GM18861 (cell line): Measurements from ENCODE around the gene FAN1.
A peak's percentile ranks its signal among the peaks of the same experiment; 100 is the strongest.

Source experiments
- ATAC-seq: cut with Tn5 transposase; IDR thresholded peaks from one replicate; pipeline ENCODE4 v1.9.1; 2021; ENCODE audit not compliant: unreplicated experiment

The FAN1 gene

GRCh38 chr15:30919877-30920550, 16.3 kb downstream of the FAN1 start:
- peak; percentile 51 for ATAC-seq

- no peak for ATAC-seq
Measured at GRCh38 chr15:30921106-30921505, 17.4 kb downstream of the FAN1 start.

- no peak for ATAC-seq
Measured at GRCh38 chr15:30921781-30922479, 18.2 kb downstream of the FAN1 start.

- no peak for ATAC-seq
Measured at GRCh38 chr15:30922480-30923311, 19.0 kb downstream of the FAN1 start.

GRCh38 chr15:30923429-30923828, 19.7 kb downstream of the FAN1 start:
- no peak for ATAC-seq

GRCh38 chr15:30924353-30924752, 20.6 kb downstream of the FAN1 start:
- ATAC-seq = no peak

GRCh38 chr15:30925686-30926085, 22.0 kb downstream of the FAN1 start:
- ATAC-seq = no peak

GRCh38 chr15:30926161-30926560, 22.4 kb downstream of the FAN1 start:
- ATAC-seq = no peak

GRCh38 chr15:30927148-30927761, 23.5 kb downstream of the FAN1 start:
- no peak for ATAC-seq

GRCh38 chr15:30928076-30928475, 24.4 kb downstream of the FAN1 start:
- no peak for ATAC-seq

- no peak for ATAC-seq
Measured at GRCh38 chr15:30929064-30929669, 25.5 kb downstream of the FAN1 start.

- ATAC-seq = no peak
Measured at GRCh38 chr15:30929982-30930381, 26.3 kb downstream of the FAN1 start.

- no peak for ATAC-seq
Measured at GRCh38 chr15:30930422-30930821, 26.7 kb downstream of the FAN1 start.

GRCh38 chr15:30933293-30933692, 29.6 kb downstream of the FAN1 start:
- ATAC-seq = no peak

GRCh38 chr15:30939161-30939560, 35.4 kb downstream of the FAN1 start:
- no peak for ATAC-seq

- ATAC-seq = no peak
Measured at GRCh38 chr15:30940359-30940758, 36.6 kb downstream of the FAN1 start.

GRCh38 chr15:30941520-30941919, 37.8 kb downstream of the FAN1 start:
- no peak for ATAC-seq

GRCh38 chr15:30943654-30944335, 40.1 kb downstream of the FAN1 start:
- ATAC-seq = no peak

GRCh38 chr15:30953183-30953582, 49.5 kb downstream of the FAN1 start:
- ATAC-seq = no peak

- ATAC-seq = no peak
Measured at GRCh38 chr15:30953731-30954378, 50.1 kb downstream of the FAN1 start.
